ENCODE measurements around the gene ROGDI. TPM values are rescaled to one million over a fixed set of nuclear protein-coding genes. Genes with fewer than 3 reads are reported as not detected.

ROGDI gene
- total and polyA plus RNA-seq, 9 of the 15 experiments (the other 6 are each of a cell fraction or from before 2014, with no cell fraction given): 0.97 to 37.3 (median 16.5) TPM

DNA sequence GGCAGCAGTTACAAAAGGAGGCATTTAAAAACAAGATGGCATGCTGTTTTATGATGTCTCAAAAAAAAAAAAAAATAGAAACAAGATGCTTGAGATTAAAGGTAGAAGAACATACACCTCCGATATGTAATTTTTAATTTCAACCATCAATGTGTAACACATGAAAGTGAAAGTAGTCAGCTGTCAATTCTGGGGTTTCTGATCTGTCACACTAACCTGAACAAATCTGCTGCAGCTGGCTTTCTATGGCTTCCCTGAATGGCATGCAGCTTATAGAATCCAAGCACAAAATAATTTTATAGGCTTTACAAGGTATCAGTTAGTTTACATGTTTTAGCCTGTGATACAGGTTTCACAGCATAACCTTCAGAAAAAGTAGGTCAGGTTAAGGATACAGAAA lies 31.2 kb upstream of the ROGDI start:
- 100% methylated on average over 1 of the region's 1 CpG for WGBS (ENCODE audit: insufficient coverage, low coverage, missing lambda C conversion rate)
- Histone ChIP-seq H3K9me3 (replicated peaks; ENCODE audit: control insufficient read depth, insufficient read depth, low read depth, low read length) (no peaks in the 10 kb centered on the region), H3K9me1 (ENCODE audit: control insufficient read depth, insufficient read depth, low read length) (no peaks in the 10 kb centered on the region), H3K4me2 (ENCODE audit: insufficient read depth, low read length) (no peak overlapping the region), H3K79me2 (ENCODE audit: control insufficient read depth, insufficient read depth, low read length) (peaks cover 27% of the 10 kb centered on the region), H3K4me3 (no peak overlapping the region), H3K27ac (ENCODE audit: extremely low read depth, low read depth, low read length) (0 out of 3 replicates have a peak overlapping the region, but pooled peaks have one; percentile 2), H3K36me3 (ENCODE audit: control insufficient read depth, insufficient read depth, low read length) (peaks cover 90% of the 10 kb centered on the region), H4K20me1 (replicated peaks; ENCODE audit: control insufficient read depth, insufficient read depth, low read length) (peaks cover 8% of the 10 kb centered on the region), H3K4me1 (replicated peaks in 1 of 2; ENCODE audit: control insufficient read depth in 2 of 2, insufficient read depth in 2 of 2, low read length in 2 of 2) (peaks cover 7 to 11% of the 10 kb centered on the region in 2 experiments; a peak in 4 of 5 replicates), H3K9ac (ENCODE audit: insufficient read depth in 1 of 2, low read depth in 2 of 2, low read length in 2 of 2) (no peak overlapping the region), H3K27me3 (ENCODE audit: control insufficient read depth in 2 of 2, insufficient read depth in 2 of 2, low read length in 2 of 2) (no peaks in the 10 kb centered on the region), H2AFZ (ENCODE audit: low read depth, low read length) (no peak overlapping the region)
- ATAC-seq: no peak
- intact Hi-C loops (cut with micrococcal nuclease) (no loop called here), in situ Hi-C loops (cut with MboI) (no loop called here)
- TF ChIP-seq ZNF41 (CRISPR knock-in tag; conservative IDR thresholded peaks at IDR 0.05) (no peak), NUFIP1 (IDR thresholded peaks at IDR 0.05; ENCODE audit: partially characterized antibody) (no peak), SMAD3 (CRISPR knock-in tag; conservative IDR thresholded peaks at IDR 0.05) (no peak), E2F3 (CRISPR knock-in tag; IDR thresholded peaks at IDR 0.05) (no peak), ZNF224 (CRISPR knock-in tag; IDR thresholded peaks at IDR 0.05) (no peak), NR2C2 (CRISPR knock-in tag; IDR thresholded peaks at IDR 0.05) (no peak), NR2C2 (tag; IDR thresholded peaks at IDR 0.05) (no peak), LCOR (CRISPR knock-in tag; IDR thresholded peaks at IDR 0.05) (no peak), NEUROD1 (IDR thresholded peaks at IDR 0.05; ENCODE audit: borderline replicate concordance, low read depth, low read length, partially characterized antibody) (no peak), SMAD2 (IDR thresholded peaks at IDR 0.05; ENCODE audit: low read depth, low read length) (no peak), PHF21A (IDR thresholded peaks at IDR 0.05; ENCODE audit: borderline replicate concordance, low read depth) (no peak), SIX5 (IDR thresholded peaks at IDR 0.05; ENCODE audit: borderline replicate concordance in 1 of 2, insufficient read depth in 1 of 2, low read depth in 1 of 2, low read length in 2 of 2) (no peak), THRAP3 (IDR thresholded peaks at IDR 0.05; ENCODE audit: borderline replicate concordance) (no peak), POU5F1 (IDR thresholded peaks at IDR 0.05; ENCODE audit: borderline replicate concordance, low read depth, low read length, partially characterized antibody) (no peak), MXI1 (IDR thresholded peaks at IDR 0.05; ENCODE audit: low read depth, low read length) (no peak), ZNF212 (CRISPR knock-in tag; IDR thresholded peaks at IDR 0.05) (no peak), MTA2 (IDR thresholded peaks at IDR 0.05; ENCODE audit: low read depth) (no peak), CBX3 (IDR thresholded peaks at IDR 0.05; ENCODE audit: borderline replicate concordance in 1 of 2, low read length in 2 of 2) (no peak)
- TF ChIP-seq, protein P1, sequence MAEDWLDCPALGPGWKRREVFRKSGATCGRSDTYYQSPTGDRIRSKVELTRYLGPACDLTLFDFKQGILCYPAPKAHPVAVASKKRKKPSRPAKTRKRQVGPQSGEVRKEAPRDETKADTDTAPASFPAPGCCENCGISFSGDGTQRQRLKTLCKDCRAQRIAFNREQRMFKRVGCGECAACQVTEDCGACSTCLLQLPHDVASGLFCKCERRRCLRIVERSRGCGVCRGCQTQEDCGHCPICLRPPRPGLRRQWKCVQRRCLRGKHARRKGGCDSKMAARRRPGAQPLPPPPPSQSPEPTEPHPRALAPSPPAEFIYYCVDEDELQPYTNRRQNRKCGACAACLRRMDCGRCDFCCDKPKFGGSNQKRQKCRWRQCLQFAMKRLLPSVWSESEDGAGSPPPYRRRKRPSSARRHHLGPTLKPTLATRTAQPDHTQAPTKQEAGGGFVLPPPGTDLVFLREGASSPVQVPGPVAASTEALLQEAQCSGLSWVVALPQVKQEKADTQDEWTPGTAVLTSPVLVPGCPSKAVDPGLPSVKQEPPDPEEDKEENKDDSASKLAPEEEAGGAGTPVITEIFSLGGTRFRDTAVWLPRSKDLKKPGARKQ (CRISPR knock-in tag; IDR thresholded peaks at IDR 0.05): no peak
- TF ChIP-seq, protein P2, sequence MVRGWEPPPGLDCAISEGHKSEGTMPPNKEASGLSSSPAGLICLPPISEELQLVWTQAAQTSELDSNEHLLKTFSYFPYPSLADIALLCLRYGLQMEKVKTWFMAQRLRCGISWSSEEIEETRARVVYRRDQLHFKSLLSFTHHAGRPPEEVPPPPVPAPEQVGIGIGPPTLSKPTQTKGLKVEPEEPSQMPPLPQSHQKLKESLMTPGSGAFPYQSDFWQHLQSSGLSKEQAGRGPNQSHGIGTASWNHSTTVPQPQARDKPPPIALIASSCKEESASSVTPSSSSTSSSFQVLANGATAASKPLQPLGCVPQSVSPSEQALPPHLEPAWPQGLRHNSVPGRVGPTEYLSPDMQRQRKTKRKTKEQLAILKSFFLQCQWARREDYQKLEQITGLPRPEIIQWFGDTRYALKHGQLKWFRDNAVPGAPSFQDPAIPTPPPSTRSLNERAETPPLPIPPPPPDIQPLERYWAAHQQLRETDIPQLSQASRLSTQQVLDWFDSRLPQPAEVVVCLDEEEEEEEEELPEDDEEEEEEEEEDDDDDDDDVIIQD (CRISPR knock-in tag; IDR thresholded peaks at IDR 0.05): no peak
- no peak for DNase-seq (ENCODE audit: extremely low read depth in 1 of 4, low spot score in 3 of 4)
- ChIA-PET POLR2A (interaction anchor here (0.7 to 2.8 kb wide), 5 partner anchors 9 to 95 kb away, joined by 3 to 11 read pairs (median 4); no protein-coding TSS in a partner anchor), CTCF (ENCODE audit: low intra/inter-chr PET ratio) (no interaction called here)
- BruUV-seq (replicated peaks): no TSS peak
- no peak for FAIRE-seq

Data from K562 (cell line).